RCC 7860 (cell line): Measurements from ENCODE around the gene G3BP2.
A peak's percentile ranks its signal among the peaks of the same experiment; 100 is the strongest.

ENCODE experiments used
- DNase-seq: peaks from one replicate; pipeline ENCODE4 v3.0.0-alpha.2; 2015; ENCODE audit warnings: low spot score
- FAIRE-seq: peaks from 2 replicates; lab custom pipeline; 2012; peaks lifted over from hg19 to GRCh38; lab: Jason Lieb, UNC

Gene G3BP2

GRCh38 chr4:75644095-75644494 lies 29.1 kb downstream of the G3BP2 start:
- DNase-seq (no peak), FAIRE-seq (no peak)

DNA sequence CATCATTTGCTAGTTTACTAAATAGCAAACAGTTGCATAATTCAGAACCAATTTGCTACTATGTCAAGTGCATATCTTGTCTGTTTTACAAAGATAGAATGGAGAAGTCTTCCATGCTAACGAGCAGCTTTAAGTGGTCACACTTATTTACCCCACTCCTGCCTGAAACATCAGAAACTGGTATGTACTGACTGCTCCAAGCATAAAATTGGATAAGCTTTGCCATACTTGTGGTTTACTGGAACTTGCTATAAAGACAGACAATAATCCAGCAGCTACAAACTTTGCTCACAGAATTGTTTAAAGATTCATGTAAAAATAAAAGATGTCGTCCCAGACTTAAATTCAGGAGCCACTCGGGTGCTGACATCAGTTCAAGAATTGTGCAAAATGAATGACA lies 29.6 kb downstream of the G3BP2 start:
- DNase-seq = no peak
- no peak for FAIRE-seq

DNA sequence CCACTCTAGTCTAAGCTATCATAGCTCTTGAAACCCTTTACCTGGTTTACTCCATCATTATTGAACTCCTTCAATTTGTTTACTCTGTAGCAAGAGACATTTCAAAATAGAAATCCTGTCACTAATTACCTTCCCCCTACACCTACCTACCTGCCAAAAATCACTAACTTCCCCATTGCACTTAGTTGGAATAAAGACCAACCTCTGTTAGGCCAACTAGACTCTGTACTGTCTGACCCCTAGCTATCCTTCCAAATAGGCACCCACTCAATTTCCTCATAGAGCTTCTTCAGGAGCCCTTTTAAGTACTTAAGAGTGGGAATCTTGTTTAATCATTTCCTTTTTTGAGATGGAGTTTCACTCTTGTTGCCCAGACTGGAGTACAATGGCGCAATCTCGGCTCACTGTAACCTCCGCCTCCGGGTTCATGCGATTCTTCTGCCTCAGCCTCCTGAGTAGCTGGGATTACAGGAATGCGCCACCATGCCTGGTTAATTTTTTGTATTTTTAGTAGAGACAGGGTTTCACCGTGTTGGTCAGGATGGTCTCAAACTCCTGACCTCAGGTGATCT lies 34.0 kb downstream of the G3BP2 start:
- no peak for DNase-seq
- no peak for FAIRE-seq

GRCh38 chr4:75637827-75638226 lies 35.4 kb downstream of the G3BP2 start:
- no peak for DNase-seq
- no peak for FAIRE-seq

DNA sequence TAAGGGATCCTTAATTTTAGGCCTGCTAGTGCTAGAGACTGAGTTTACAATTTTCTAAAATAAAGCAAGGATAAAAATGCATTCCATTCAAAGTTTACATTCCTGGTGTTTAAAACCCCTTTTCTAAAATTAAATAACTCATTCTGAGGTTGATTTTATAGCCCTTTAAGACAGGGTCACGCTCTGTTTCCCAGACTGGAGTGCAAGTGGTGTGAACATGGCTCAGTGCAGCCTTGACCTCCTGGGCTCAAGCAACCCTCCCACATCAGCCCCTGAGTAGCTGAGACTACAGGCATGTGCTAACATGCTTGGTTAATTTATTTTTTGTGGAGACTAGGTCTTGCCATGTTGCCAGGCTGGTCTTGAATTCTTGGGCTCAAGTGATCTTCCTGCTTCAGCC lies 36.0 kb downstream of the G3BP2 start:
- peak; percentile 27 for DNase-seq

GRCh38 chr4:75634951-75635350 lies 38.3 kb downstream of the G3BP2 start:
- FAIRE-seq (no peak), DNase-seq (no peak)

More for the DNA sequence above, 36.0 kb downstream of the G3BP2 start:
- FAIRE-seq = peak; percentile 85

- FAIRE-seq (no peak), DNase-seq (no peak)
Measured at GRCh38 chr4:75634281-75634680, 38.9 kb downstream of the G3BP2 start.

- DNase-seq = peak; percentile 59
- peak; percentile 74 for FAIRE-seq
Measured at GRCh38 chr4:75633846-75634245, 39.4 kb downstream of the G3BP2 start.

DNA sequence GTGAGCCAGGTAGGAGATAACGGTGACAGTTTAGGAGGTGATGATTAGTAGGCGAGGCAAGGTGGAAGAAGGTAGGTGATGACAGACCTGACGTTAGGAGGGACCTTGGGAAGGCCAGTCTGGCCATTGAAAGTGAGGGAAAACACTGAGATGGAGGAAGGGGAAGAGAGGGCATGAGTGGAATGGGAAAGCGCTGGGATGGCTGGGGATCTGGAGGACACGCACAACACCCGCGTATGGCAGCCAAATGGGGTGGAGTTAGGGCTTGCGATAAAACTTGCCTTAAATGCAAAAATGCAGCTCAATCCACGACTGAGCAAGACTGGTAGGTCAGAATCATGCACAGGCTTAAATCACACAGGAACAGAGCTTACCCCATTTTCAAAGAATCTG lies 42.3 kb downstream of the G3BP2 start:
- FAIRE-seq = no peak
- DNase-seq = no peak

DNA sequence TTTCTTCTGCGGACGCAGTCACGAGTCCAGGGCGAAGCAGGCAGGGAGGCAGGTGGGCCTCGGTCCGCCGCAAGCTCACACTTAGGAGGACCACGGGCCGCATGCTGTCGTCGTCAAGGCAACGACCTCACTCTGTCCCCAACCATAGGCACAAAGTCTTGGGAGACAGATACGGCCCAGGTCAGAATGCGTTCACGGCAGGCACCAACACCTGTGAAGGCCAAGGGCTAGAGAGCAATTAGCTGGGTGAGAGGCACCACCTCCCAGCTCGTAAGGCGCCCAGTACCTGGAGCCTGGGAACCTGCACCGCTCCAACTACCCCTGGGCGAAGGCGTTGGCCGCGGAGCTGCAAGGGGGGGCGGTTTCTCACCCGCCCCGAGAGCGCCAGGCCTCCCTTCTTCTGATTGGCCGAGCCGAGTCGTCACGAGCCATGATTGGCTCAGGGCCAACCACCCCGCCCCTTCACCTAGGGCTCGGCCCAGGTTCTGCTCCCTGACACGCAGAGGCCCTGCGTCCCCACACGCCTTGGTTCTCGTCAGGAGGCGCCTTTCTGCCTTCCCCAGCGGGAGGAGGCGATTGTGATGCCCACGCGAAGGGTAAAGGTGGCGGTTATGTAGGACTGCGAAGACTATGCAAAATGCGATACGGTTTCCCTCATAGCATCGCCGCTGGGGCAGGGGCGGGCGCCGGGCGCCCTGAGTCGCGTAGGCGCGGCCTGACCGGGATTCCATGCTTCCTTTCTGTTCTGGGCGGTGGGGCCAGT lies 42.9 kb downstream of the G3BP2 start, which contains the start of gene CDKL2:
Gene CDKL2, minus strand, starts transcription at position 355 of the 763 bp plus-strand sequence. CDS start 4,540 bp downstream, outside the sequence.
- no peak for FAIRE-seq

GRCh38 chr4:75629239-75629638 lies 44.0 kb downstream of the G3BP2 start:
- FAIRE-seq (no peak), DNase-seq (no peak)

More for the DNA sequence above, 42.9 kb downstream of the G3BP2 start, which contains the start of gene CDKL2:
- DNase-seq = no peak

DNA sequence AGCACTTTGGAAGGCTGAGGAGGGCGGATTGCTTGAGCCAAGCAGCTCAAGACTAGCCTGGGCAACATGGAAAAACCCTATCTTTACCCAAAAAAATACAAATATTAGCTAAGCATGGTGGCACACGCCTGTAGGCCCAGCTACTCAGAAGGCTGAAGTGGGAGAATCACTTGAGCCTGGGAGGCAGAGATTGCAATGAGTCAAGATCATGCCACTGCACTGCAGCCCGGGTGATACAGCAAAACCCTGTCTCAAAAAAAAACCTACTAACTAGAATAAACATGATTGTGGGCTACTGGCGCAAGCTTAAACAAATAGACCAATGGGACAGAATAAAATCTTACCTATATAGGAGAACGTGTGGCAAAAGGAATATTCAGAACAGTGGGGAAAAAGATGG lies 50.2 kb downstream of the G3BP2 start:
- DNase-seq = no peak

GRCh38 chr4:75621715-75622114 lies 51.5 kb downstream of the G3BP2 start:
- DNase-seq (no peak), FAIRE-seq (no peak)

More for the DNA sequence above, 50.2 kb downstream of the G3BP2 start:
- no peak for FAIRE-seq

- no peak for FAIRE-seq
- DNase-seq = no peak
Measured at GRCh38 chr4:75612306-75612705, 60.9 kb downstream of the G3BP2 start.

GRCh38 chr4:75605928-75606327 lies 67.3 kb downstream of the G3BP2 start:
- no peak for DNase-seq
- no peak for FAIRE-seq

- DNase-seq (no peak), FAIRE-seq (no peak)
Measured at GRCh38 chr4:75599647-75600046, 73.6 kb downstream of the G3BP2 start.

DNA sequence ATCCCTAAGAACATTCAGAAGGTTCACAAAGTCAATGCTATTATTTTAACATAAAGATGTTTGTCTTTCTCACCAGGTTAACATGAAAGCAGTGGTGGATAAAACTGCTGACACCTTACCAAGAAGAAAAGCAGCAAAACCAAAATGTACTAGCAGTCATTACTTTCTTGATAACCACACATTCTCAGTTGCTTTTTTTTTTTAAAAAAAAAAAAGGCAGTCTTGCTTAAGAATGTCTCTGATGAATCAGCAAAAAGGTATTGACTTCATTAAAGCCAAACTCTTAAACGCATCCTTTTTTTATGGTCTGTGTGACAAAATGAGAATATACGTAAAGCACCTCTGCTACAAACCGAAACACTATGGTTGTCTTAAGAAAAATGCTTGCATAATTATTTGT lies 74.8 kb downstream of the G3BP2 start:
- FAIRE-seq (no peak), DNase-seq (no peak)

DNA sequence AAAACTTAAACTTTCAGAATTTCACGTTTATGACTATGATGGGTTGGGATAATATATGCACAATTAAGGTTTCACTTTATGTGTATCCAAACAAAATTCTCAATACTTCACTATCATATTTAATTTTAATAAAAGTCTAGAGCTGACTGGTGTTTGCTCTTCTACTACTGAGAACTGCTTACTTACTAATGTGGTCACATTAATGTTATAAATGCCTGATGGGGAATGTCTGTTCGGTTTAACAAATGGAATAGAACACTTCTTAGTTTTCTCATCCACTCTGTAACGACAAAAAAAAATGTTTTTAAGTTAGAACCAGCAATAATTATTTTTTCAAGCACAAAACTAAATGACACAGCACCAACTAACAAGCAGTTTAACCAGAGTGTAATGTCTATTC lies 77.2 kb downstream of the G3BP2 start:
- no peak for FAIRE-seq
- DNase-seq = no peak

DNA sequence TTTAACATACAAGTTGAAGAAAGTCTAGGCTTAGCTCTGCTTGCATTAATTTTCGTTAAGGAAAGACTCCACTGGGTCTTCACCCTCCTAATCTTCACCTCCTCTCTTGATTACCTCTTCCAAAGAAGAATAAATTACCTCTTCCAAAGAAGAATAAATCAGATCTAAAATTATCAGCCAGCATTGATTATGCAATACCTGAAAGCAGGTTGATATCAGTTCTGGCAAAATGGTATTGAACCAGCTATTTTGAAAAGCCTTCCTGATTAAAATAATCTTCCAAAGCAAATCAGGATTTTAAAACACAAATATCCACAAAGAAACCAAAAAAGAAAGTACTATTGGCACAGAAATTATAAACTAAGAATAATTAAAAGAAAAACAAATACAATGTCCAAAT lies 79.8 kb downstream of the G3BP2 start:
- DNase-seq (no peak), FAIRE-seq (no peak)
